ENCODE measurements around the gene ASPSCR1.

Gene ASPSCR1

DNA sequence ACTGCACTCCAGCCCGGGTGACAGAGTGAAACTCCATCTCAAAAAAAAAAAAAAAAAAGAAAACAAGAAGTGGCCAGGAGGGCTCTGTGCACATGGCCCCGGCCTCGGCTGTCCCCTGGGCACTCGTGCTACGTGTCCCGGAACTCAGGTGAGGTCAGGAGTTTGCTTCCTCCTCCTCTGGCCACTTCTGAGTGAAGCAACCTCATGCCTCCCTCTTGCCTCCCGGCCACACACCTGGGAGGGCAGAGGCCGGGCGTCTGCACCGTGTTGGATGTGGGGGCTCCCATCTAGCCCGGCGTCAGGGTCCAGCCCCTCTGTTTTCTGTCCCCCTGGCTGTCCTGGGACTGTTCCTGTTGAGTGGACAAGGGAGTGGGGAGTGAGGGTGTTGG is 22.2 kb downstream of the ASPSCR1 start:
- in situ Hi-C loops (cut with MboI; ENCODE audit: low sequenced_read_pairs), result no loop called here

GRCh38 chr17:81999976-82000802 is 22.8 kb downstream of the ASPSCR1 start:
- in situ Hi-C loops (cut with MboI; ENCODE audit: low sequenced_read_pairs), result no loop called here

- in situ Hi-C loops (cut with MboI; ENCODE audit: low sequenced_read_pairs), result no loop called here
Observed at GRCh38 chr17:82000803-82001570, 23.6 kb downstream of the ASPSCR1 start.

DNA sequence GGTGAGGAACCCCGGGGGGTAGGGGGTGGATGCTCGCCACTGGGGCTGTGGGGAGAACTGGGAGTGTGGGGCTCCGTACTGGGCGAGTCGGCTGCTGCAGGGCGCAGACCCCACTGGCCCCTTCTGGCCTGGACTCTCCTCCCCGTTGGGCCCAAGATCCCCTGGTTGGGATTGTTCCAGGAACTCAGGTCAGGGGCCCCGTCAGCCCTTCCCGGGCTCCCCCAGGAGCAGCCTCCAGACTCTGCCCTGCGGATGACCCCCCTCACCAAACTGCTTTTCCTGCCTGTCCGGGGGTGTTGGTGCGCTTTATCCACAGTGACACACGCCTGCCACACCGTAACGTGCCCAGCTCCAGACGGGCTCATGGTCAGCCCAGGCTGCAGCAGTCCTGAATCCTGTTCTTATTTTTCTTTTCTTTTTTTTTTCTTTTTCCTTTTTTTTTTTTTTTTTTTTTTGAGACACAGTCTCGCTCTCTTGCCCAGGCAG is 24.2 kb downstream of the ASPSCR1 start:
- in situ Hi-C loops (cut with MboI; ENCODE audit: low sequenced_read_pairs), result no loop called here

DNA sequence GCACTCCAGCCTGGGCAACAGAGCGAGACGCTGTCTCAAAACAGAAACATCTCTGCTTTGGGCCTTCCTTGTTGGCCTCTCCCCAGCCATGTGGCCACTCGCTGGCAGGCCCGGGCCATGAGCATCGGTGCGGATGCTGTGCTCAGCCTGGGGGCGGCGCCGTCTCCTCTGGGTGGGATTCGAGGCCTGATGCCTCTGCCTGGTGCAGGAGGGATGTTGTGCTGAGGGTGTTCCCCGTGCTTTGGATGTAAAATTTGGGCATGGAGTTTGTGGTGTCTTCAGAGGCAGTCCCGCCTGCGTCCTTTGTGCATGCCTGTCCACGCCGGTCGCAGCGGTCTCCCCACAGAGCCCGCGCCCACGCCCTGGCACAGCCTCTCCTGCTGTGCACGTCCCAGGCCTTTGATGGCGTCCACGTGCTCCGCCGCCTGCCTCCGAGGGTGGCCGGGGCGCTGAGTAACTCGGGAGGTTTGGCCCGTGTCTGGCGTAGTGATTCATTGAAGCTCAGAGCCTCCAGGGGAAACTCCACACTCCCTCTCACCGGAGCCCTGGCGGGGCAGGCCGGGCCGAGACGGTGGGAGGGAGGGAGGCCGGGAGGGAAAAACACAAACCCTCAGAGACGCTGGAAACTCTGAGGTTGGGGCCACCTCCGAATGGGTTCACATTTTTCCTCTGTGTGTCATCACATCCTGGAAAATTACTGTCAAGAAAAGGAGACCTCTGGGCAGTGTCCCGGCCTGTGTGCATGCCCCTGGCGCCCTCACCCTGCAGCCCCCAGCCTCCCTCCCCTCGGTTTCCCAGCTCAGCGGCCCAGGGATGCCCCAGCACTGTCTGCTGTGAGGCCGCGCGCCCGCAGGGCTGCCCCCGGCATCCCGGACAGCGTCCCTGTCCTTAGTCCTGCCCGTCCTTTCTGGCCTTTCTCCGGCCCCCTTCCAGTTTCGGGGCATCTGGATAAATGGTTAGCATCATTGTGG is 26.3 kb downstream of the ASPSCR1 start:
- in situ Hi-C loops (cut with MboI; ENCODE audit: low sequenced_read_pairs), result no loop called here

GRCh38 chr17:82004517-82005455 is 27.4 kb downstream of the ASPSCR1 start:
- in situ Hi-C loops (cut with MboI; ENCODE audit: low sequenced_read_pairs), result no loop called here

- in situ Hi-C loops (cut with MboI; ENCODE audit: low sequenced_read_pairs), result no loop called here
Observed at GRCh38 chr17:82005701-82006348, 28.4 kb downstream of the ASPSCR1 start.

GRCh38 chr17:82006468-82007227 is 29.2 kb downstream of the ASPSCR1 start:
- in situ Hi-C loops (cut with MboI; ENCODE audit: low sequenced_read_pairs), result no loop called here

- in situ Hi-C loops (cut with MboI; ENCODE audit: low sequenced_read_pairs), result no loop called here
Observed at GRCh38 chr17:82007228-82007494, 29.7 kb downstream of the ASPSCR1 start.

DNA sequence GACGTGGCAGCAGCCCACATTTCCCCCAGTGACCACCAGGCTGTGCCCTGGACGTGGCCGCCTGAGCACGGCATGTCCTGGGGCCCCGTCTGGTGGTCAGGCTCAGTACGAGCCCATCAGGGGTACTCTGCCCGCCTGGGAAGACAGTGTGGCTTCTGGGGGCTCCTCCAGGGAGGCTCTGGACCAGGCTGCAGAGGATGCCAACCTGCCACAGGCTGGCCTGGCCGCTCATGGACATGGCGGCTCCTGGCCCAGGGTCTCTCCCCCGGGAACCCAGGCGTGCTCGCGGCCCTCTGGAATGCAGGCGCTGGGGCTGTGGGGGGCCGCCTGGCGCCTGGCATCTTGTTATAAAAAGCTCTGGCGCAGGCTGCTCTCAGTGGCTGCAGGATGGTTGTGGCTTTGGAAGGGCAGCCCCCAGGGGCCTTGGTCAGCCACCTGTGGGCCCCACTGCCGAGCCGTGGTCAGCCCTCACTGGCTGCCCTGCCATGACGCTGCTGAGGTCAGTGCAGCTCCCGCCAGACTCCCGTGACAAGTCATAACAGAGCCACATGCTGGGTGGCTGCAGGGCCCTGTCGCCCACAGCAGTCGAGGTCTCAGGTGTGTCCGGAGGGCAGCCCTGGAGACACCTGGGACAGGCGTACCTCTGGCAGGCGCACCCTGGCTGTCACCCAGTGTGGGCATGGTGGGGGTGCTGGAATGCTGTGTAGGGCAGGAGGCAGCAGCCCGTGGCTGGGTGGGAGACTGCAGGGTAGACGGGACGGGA is 30.2 kb downstream of the ASPSCR1 start:
- in situ Hi-C loops (cut with MboI; ENCODE audit: low sequenced_read_pairs), result no loop called here

DNA sequence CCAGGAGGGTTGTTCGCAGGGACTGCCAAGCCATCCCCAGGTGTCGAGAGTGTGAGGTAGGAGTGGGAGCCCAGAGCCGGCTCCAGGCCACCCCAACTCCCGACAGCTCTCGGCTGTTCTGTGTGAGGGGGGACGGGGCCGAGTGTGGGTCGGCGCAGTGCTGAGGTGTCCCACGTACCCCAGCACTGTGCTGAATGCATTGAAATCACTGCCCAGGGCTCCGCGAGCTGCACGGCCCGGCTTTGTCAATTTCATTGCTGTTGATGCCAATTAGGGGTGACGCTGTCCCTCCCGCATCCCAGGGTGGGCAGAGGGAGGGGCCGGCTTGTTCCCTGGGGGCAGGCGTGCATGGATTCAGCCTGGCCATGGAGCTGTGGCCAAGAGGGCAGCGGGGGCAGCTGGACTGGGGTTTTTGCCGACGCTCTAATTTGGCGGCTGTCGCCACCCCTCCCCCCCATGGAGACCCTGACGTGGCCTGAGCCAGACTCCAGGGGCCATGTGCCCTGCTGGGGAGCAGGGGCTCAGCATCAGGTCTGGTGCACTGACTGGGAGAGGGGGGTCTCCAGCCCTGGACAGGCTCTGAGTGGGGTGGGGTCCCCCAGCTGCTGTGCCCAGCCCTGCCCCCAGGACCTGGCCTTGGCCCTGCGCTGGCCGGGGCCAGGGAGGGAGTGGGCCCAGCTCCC is 31.0 kb downstream of the ASPSCR1 start:
- in situ Hi-C loops (cut with MboI; ENCODE audit: low sequenced_read_pairs), result no loop called here

GRCh38 chr17:82008941-82009405 is 31.5 kb downstream of the ASPSCR1 start:
- in situ Hi-C loops (cut with MboI; ENCODE audit: low sequenced_read_pairs), result no loop called here

DNA sequence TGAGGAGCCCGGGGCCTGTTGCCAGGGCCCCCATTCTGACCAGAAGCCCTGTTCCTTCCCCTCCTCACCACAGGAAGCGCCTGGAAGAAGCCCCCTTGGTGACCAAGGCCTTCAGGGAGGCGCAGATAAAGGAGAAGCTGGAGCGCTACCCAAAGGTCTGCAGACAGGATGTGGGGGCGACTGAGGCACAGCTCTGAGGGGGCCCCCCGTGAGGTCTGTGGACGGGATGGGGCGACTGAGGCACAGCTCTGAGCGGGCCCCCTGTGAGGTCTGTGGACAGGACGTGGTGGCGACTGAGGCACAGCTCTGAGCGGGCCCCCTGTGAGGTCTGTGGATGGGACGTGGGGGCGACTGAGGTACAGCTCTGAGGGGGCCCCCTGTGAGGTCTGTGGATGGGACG is 32.0 kb downstream of the ASPSCR1 start:
- in situ Hi-C loops (cut with MboI; ENCODE audit: low sequenced_read_pairs), result no loop called here

DNA sequence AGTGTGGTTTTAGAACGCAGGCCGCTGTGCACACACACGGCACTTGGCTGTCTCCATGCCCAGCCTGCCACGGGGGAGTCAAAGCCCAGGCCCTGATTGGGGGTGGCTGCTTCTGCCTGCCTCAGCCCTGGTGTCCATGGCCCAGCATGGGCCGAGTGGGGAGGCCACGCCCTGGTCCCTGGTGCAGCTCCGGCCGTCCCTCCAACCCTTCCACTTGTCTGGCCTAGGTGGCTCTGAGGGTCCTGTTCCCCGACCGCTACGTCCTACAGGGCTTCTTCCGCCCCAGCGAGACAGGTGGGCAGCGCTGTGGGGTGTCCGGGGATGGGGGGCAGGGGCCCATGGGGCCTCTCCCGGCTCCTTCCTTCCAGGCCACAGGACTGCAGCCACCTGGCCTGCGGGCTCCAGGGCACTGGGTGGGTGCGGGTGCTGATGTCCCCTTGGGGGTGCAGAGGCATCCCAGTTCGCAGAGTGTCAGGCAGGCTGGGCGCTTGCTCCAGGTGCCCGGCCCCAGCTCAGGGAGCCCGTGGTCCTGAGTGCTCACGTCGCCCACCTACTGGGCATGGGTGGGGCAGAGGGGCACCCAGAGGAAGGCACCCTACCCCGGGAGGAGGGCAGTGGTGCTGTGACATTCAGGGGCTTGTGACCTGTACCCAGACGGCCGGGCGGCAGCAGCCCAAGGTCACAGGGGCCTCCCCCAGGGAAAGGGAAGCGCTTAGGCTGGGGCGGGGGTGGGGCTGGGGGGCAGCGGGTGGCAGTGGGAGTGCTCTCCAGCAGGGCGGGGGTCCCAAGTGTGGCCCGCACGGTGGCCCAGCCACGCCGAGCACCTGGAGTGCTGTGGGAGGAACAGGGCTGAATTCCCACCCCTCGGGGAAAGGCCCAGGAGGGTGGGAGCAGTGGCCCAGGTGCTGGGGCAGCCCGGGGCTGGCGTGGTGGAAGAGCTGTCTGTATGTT is 33.4 kb downstream of the ASPSCR1 start:
- in situ Hi-C loops (cut with MboI; ENCODE audit: low sequenced_read_pairs), result no loop called here

DNA sequence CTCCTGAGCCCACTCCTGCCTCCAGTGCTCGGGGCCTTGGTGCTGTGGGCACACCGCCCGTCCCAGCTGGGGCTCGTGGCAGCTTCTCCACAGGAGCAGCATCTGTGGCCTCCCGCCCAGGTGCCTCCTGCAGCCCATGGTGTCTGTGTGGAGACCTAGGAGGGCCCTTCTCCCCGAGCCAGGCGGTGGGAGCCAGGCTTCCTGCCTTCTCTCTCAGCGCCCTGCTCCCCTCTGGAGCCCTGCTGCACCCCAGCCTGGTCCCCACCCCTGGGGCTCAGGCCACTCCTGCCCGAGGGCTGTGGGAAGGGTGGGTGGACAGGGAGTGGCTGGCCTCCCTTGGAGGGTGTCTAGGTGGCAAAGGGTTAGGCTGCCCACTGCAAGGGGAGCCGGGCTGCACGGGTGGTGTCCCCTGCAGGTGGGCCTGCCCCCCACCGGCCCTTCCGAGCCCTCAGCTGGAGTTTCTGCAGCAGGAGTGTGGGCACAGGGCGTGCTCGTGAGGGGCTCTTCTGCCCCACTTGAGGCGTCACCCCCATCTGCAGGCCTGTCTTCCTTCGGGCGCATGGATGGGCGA is 34.3 kb downstream of the ASPSCR1 start:
- in situ Hi-C loops (cut with MboI; ENCODE audit: low sequenced_read_pairs), result no loop called here

DNA sequence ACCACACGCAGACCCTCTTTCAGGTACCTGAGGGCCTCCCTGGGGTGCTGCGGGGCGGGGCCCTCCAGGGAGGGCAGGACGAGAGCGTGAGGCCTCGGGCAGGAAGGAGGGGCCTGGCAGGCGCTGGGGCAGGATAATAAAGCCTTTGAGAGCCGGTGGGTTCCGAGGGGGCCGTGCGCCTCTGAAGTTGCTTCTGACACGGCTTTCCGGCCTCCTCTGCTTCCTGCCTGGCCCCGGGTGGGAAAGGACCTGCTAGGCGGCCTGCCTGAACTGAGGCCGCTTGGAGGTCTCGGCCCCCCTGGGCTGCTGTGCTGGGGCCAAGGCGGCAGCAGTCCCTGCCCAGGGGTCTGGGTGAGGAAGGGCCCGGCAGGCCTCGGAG is 34.8 kb downstream of the ASPSCR1 start:
- in situ Hi-C loops (cut with MboI; ENCODE audit: low sequenced_read_pairs), result no loop called here

Data from HL-60/S4 treated with phorbol 12-myristate 13-acetate at 8.2 ng/mL for 4 days and 3 days (cell line).